IMR-90 (cell line): ENCODE measurements around the gene GNAI1.

Experiments used
- CTCF ChIP-seq: conservative IDR thresholded peaks from 2 replicates; pipeline ENCODE4 v1.5.1; 2012; ENCODE audit warnings: mild to moderate bottlenecking, low read depth, low read length, improper control_type of control experiment
- ELK1 ChIP-seq: fragments of 150-350 bp; IDR thresholded peaks from 2 replicates; pipeline ENCODE4 v1.6.1; 2016; ENCODE audit warnings: low read depth, mild to moderate bottlenecking, low read length, moderate library complexity, borderline replicate concordance
- FOS ChIP-seq: fragments of 150-350 bp; IDR thresholded peaks from 2 replicates; pipeline ENCODE4 v1.6.1; 2016; ENCODE audit warnings: low read depth, low read length
- MAFK ChIP-seq: IDR thresholded peaks from 2 replicates; pipeline ENCODE4 v1.6.1; 2012; ENCODE audit warnings: low read depth, low read length, improper control_type of control experiment
- MAZ ChIP-seq: IDR thresholded peaks from 2 replicates; pipeline ENCODE4 v1.6.1; 2012; ENCODE audit warnings: low read depth, mild to moderate bottlenecking, low read length, improper control_type of control experiment, moderate library complexity, borderline replicate concordance
- NFE2L2 ChIP-seq: fragments of 150-350 bp; IDR thresholded peaks from 2 replicates; pipeline ENCODE4 v1.6.1; 2016; ENCODE audit warnings: low read depth, mild to moderate bottlenecking, low read length
- POLR2A ChIP-seq: IDR thresholded peaks from 2 replicates; pipeline ENCODE4 v1.6.1; 2012; ENCODE audit warnings: mild to moderate bottlenecking, low read depth, low read length
- RAD21 ChIP-seq: IDR thresholded peaks from 2 replicates; pipeline ENCODE4 v1.6.1; 2012; ENCODE audit warnings: low read length, improper control_type of control experiment
- RFX5 ChIP-seq: IDR thresholded peaks from 2 replicates; pipeline ENCODE4 v1.8.0; 2012; ENCODE audit warnings: low read depth, mild to moderate bottlenecking, low read length, moderate library complexity
- SMC3 ChIP-seq: fragments of 150-350 bp; IDR thresholded peaks from 2 replicates; pipeline ENCODE4 v1.6.1; 2016; ENCODE audit warnings: low read depth, mild to moderate bottlenecking, antibody characterized with exemption, low read length, moderate library complexity
- USF2 ChIP-seq: fragments of 150-350 bp; IDR thresholded peaks from 2 replicates; pipeline ENCODE4 v1.6.1; 2017; ENCODE audit warnings: mild to moderate bottlenecking, antibody characterized with exemption, low read length, low read depth

- peak; percentile 64 for TF ChIP-seq CTCF
- TF ChIP-seq POLR2A: peak; percentile 66
- peak; percentile 53; the same call in 1 of the 2 replicates for TF ChIP-seq USF2
- TF ChIP-seq SMC3: peak; percentile 52; the same call in 1 of the 2 replicates
- peak; percentile 43; the same call in 1 of the 2 replicates for TF ChIP-seq MAZ
- peak; percentile 65 for TF ChIP-seq RAD21
- TF ChIP-seq NFE2L2: no peak
- 0 out of 2 replicates have a peak, but pooled peaks have one; percentile 24 for TF ChIP-seq FOS
- TF ChIP-seq RFX5: no peak
- TF ChIP-seq ELK1: no peak
- no peak for TF ChIP-seq MAFK
Observed at GRCh38 chr7:80134536-80135308, at the start of gene GNAI1.
